ENCODE data around the gene TLE7.

Gene TLE7

GRCh38 chr16:71442051-71442440 is at the start of gene TLE7:
Gene TLE7, minus strand, starts transcription at chr16:71442054. Its CDS starts 8,730 bp downstream, at chr16:71433324.
- no peak for DNase-seq

GRCh38 chr16:71491054-71491453 is 49.2 kb upstream of the TLE7 start:
- DNase-seq: no peak

- no peak for DNase-seq
These were observed 48.5 kb upstream of the TLE7 start for GRCh38 chr16:71490361-71490760.

- DNase-seq: no peak
These were observed 47.3 kb upstream of the TLE7 start, which contains the start of gene ZNF19 for GRCh38 chr16:71489122-71489521. Gene ZNF19, minus strand, starts transcription at chr16:71489324. Its CDS starts 7,210 bp downstream, at chr16:71482114.

GRCh38 chr16:71484006-71484893 is 42.4 kb upstream of the TLE7 start:
- DNase-seq: peak; percentile 29

GRCh38 chr16:71482569-71482968 is 40.7 kb upstream of the TLE7 start:
- DNase-seq: no peak

- no peak for DNase-seq
These were observed 39.1 kb upstream of the TLE7 start for GRCh38 chr16:71480956-71481355.

GRCh38 chr16:71479420-71479819 is 37.6 kb upstream of the TLE7 start:
- DNase-seq: no peak

- no peak for DNase-seq
These were observed 34.7 kb upstream of the TLE7 start for GRCh38 chr16:71476457-71477124.

GRCh38 chr16:71474864-71475263 is 33.0 kb upstream of the TLE7 start:
- DNase-seq: no peak

GRCh38 chr16:71473891-71474290 is 32.0 kb upstream of the TLE7 start:
- no peak for DNase-seq

- no peak for DNase-seq
These were observed 31.1 kb upstream of the TLE7 start for GRCh38 chr16:71472931-71473330.

- DNase-seq: no peak
These were observed 30.2 kb upstream of the TLE7 start for GRCh38 chr16:71472051-71472450.

- DNase-seq: no peak
These were observed 26.0 kb upstream of the TLE7 start for GRCh38 chr16:71467810-71468209.

GRCh38 chr16:71464231-71464630 is 22.4 kb upstream of the TLE7 start:
- no peak for DNase-seq

- DNase-seq: peak; percentile 37
These were observed 20.1 kb upstream of the TLE7 start, which contains the start of gene ZNF23 for GRCh38 chr16:71461686-71462648. Gene ZNF23, minus strand, starts transcription at chr16:71462247. Its CDS starts 5,451 bp downstream, at chr16:71456796.

GRCh38 chr16:71460941-71461340 is 19.1 kb upstream of the TLE7 start:
- no peak for DNase-seq

- no peak for DNase-seq
These were observed 18.4 kb upstream of the TLE7 start for GRCh38 chr16:71460236-71460635.

- no peak for DNase-seq
These were observed 17.7 kb upstream of the TLE7 start for GRCh38 chr16:71459510-71459909.

- DNase-seq: no peak
These were observed 14.9 kb upstream of the TLE7 start for GRCh38 chr16:71456801-71457200.

GRCh38 chr16:71453036-71453435 is 11.2 kb upstream of the TLE7 start:
- DNase-seq: no peak

GRCh38 chr16:71449020-71449419 is 7.2 kb upstream of the TLE7 start:
- no peak for DNase-seq
